Neutrophil (primary cell): ENCODE data around the gene SLC17A1.

ENCODE experiments used
- H3K27ac ChIP-seq: fragments of 200-600 bp; sonication (generic); 2 replicates; pipeline ENCODE4 v1.5.1; 2016; ENCODE audit warnings: mild to moderate bottlenecking, moderate library complexity
- H3K27me3 ChIP-seq: fragments of 200-600 bp; sonication (generic); 2 replicates; pipeline ENCODE4 v1.6.0; 2016; ENCODE audit warnings: mild to moderate bottlenecking
- H3K36me3 ChIP-seq: fragments of 200-600 bp; sonication (generic); 2 replicates; pipeline ENCODE4 v1.5.1; 2017
- H3K4me1 ChIP-seq, 2 experiments: fragments of 200-600 bp in 1 of 2; sonication (generic) in 1 of 2; 1 replicate in 1 of 2; 2 replicates in 1 of 2; pipeline versions ENCODE4 v1.5.1 to v1.6.1; 2013 to 2016; ENCODE audit warnings: low read depth in 1 of 2, low read length in 1 of 2, mild to moderate bottlenecking in 1 of 2, moderate library complexity in 1 of 2; ENCODE audit not compliant: control insufficient read depth in 1 of 2, insufficient read depth in 1 of 2
- H3K4me3 ChIP-seq, 2 experiments: fragments of 200-600 bp in 1 of 2; sonication (generic) in 1 of 2; 1 replicate in 1 of 2; 2 replicates in 1 of 2; pipeline ENCODE4 v1.5.1; 2013 to 2016; ENCODE audit warnings: low read depth in 1 of 2, low read length in 1 of 2, mild to moderate bottlenecking in 1 of 2, moderate library complexity in 1 of 2
- H3K9me3 ChIP-seq: fragments of 200-600 bp; sonication (generic); 2 replicates; pipeline ENCODE4 v1.5.1; 2016
- CTCF ChIP-seq: fragments of 200-600 bp; sonication (generic); IDR thresholded peaks from 2 replicates; pipeline ENCODE4 v1.5.1; 2016; ENCODE audit warnings: antibody characterized with exemption

Gene SLC17A1

GRCh38 chr6:25866011-25866410 is 34.2 kb upstream of the SLC17A1 start:
- no peaks in the 10 kb centered on the region for H3K36me3 ChIP-seq
- H3K9me3 ChIP-seq = no peaks in the 10 kb centered on the region
- no peaks in the 10 kb centered on the region for H3K27me3 ChIP-seq
- H3K4me3 ChIP-seq = no peak overlapping the region
- no peak overlapping the region for H3K27ac ChIP-seq
- H3K4me1 ChIP-seq = no peaks in the 10 kb centered on the region
- no peak for TF ChIP-seq CTCF

GRCh38 chr6:25863360-25863759 is 31.5 kb upstream of the SLC17A1 start:
- no peak overlapping the region for H3K4me3 ChIP-seq
- H3K9me3 ChIP-seq = no peaks in the 10 kb centered on the region
- no peaks in the 10 kb centered on the region for H3K27me3 ChIP-seq
- no peaks in the 10 kb centered on the region for H3K4me1 ChIP-seq
- no peak overlapping the region for H3K27ac ChIP-seq
- no peaks in the 10 kb centered on the region for H3K36me3 ChIP-seq
- TF ChIP-seq CTCF = no peak

GRCh38 chr6:25862199-25862598 is 30.3 kb upstream of the SLC17A1 start:
- TF ChIP-seq CTCF = no peak
- Histone ChIP-seq H3K4me1 (no peaks in the 10 kb centered on the region), H3K36me3 (no peaks in the 10 kb centered on the region), H3K4me3 (no peak overlapping the region), H3K9me3 (no peaks in the 10 kb centered on the region), H3K27me3 (no peaks in the 10 kb centered on the region), H3K27ac (no peak overlapping the region)

GRCh38 chr6:25852756-25853155 is 20.9 kb upstream of the SLC17A1 start:
- Histone ChIP-seq H3K4me3 (no peak overlapping the region), H3K4me1 (no peaks in the 10 kb centered on the region), H3K9me3 (no peaks in the 10 kb centered on the region), H3K27ac (no peak overlapping the region), H3K27me3 (no peaks in the 10 kb centered on the region), H3K36me3 (no peaks in the 10 kb centered on the region)
- no peak for TF ChIP-seq CTCF

GRCh38 chr6:25851961-25852360 is 20.1 kb upstream of the SLC17A1 start:
- no peaks in the 10 kb centered on the region for H3K36me3 ChIP-seq
- no peaks in the 10 kb centered on the region for H3K4me1 ChIP-seq
- no peak overlapping the region for H3K27ac ChIP-seq
- no peak overlapping the region for H3K4me3 ChIP-seq
- H3K27me3 ChIP-seq = no peaks in the 10 kb centered on the region
- no peaks in the 10 kb centered on the region for H3K9me3 ChIP-seq
- no peak for TF ChIP-seq CTCF

- H3K27me3 ChIP-seq = no peaks in the 10 kb centered on the region
- no peaks in the 10 kb centered on the region for H3K9me3 ChIP-seq
- H3K4me3 ChIP-seq = no peak overlapping the region
- no peaks in the 10 kb centered on the region for H3K36me3 ChIP-seq
- no peaks in the 10 kb centered on the region for H3K4me1 ChIP-seq
- no peak for TF ChIP-seq CTCF
- no peak overlapping the region for H3K27ac ChIP-seq
Observed at GRCh38 chr6:25844518-25844917, 12.7 kb upstream of the SLC17A1 start.
